GM19324 (cell line): ENCODE measurements around the gene SIRT4.
"Not testable (repeated sequence)": the region's sequence is repeated elsewhere in the genome, so short reads cannot be mapped to it uniquely, and the experiment has no call there.

Source experiments
- ATAC-seq: cut with Tn5 transposase; IDR thresholded peaks from one replicate; pipeline ENCODE4 v1.9.1; 2021; ENCODE audit warnings: mild to moderate bottlenecking, moderate library complexity; ENCODE audit not compliant: unreplicated experiment, low FRiP score

SIRT4 gene

GRCh38 chr12:120332041-120332440 lies 29.9 kb downstream of the SIRT4 start:
- ATAC-seq, result no peak

GRCh38 chr12:120332523-120332922 lies 30.4 kb downstream of the SIRT4 start:
- no peak for ATAC-seq

GRCh38 chr12:120335447-120335846 lies 33.3 kb downstream of the SIRT4 start:
- not testable (repeated sequence) for ATAC-seq

GRCh38 chr12:120336392-120336791 lies 34.3 kb downstream of the SIRT4 start:
- not testable (repeated sequence) for ATAC-seq

DNA sequence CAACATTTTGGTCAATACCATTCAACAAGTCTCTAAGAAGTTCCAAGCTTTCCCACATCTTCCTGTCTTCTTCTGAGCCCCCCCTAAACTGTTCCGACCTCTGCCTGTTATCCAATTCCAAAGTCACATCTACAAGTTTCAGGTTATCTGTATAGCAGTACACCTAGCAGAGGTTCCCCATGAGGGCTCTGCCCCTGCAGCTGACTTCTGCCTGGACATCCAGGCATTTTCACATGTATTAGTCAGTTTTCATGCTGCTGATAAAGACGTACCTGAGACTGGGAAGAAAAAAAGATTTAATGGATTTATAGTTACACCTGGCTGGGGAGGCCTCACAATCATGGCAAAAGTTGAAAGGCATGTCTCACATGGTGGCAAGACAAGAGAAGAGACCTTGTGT lies 35.6 kb downstream of the SIRT4 start:
- ATAC-seq, result no peak

GRCh38 chr12:120339256-120339655 lies 37.1 kb downstream of the SIRT4 start:
- no peak for ATAC-seq

DNA sequence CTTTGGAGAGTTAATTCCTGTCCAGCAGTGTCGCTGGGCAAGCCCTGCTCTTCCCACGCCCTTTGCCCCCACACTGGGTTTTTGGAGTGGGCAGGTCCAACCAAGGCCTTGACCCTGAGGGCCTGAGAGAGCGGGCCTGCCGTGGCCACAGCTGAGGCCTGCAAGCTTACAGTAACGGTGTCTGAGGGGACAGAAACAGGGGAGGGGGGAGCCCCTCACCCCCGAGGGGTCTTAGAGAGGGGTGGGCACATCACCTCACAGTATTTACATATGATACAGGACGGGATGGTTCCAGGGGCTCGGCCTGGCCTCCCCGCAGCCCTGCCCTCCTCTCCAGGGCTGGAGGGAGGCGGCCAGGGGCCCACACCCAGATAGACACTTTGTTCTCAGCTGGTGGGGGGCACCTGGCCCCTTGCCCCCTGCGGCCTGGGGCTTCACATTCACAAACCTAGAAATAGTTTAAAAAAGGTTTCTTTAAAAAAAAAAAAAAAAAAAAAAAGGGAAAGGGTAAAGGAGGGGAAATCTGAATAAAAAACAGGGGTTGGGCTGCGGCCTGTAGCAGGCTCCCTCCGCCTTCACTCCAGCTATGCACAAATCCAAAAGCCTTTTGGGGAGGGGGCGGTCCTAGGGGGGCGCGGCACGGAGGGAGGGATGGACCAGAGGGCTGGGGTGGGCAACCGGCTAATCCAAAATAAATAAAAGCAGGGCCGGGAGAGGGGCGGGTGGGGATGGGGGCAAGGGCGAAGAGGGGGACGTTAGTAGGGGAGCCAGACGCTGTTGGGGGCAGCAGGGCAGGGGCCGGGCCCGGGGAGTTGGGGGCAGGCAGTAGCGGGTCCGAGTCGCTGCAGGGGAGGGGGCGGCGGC lies 40.3 kb downstream of the SIRT4 start:
- no peak for ATAC-seq

- ATAC-seq, result no peak
Measured at GRCh38 chr12:120343039-120343537, 41.0 kb downstream of the SIRT4 start.

DNA sequence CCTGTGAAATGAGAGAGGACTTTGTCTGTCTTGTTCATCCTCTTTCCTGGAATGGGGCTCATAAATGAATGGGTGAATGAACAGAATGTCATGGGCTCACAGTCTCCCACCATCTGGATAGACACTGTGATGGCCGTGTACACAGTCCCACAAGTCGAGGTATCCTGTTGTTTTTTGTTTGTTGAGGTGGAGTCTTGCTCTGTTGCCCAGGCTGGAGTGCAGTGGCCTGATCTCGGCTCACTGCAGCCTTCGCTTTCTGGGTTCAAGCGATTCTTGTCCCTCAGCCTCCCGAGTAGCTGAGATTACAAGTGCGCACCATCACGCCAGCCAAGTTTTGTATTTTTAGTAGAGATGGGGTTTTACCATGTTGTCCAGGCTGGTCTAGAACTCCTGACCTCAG lies 41.6 kb downstream of the SIRT4 start:
- no peak for ATAC-seq

DNA sequence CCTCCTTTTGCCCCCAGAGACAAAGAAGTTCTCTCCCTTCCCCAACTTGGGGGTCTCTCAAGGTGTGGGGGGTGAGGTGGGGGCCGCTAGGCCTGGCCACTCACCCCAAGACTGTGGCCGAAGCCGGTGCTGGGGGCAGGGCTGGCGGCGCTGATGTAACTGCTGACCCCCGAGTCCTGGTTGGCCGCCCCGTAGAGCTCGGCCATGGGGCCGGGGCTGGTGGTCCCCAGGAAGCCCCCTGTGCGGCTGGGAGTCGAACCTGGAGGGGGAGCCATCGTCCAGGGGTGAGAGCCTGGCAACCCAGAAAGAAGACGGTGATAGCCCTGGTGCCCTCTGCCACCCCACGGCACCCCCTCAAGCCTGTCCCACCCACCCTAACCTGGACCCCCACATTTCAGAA lies 43.9 kb downstream of the SIRT4 start:
- no peak for ATAC-seq

DNA sequence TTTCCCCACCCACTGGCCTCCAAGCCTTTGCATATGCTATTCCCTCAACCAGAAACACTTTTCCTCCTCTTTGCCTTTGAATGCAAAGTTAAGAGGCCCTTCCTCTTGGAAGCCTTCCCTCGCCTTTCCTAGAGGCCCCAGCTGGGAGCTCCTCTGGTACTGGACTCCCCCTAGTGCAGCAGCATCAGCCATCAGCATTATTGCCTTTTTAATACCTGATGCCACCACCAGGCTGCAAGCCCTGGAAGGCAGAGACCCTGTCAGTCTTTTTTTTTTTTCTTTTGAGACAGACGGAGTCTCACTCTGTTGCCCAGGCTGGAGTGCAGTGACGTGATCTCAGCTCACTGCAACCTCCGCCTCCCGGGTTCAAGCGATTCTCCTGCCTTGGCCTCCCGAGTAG lies 44.6 kb downstream of the SIRT4 start:
- no peak for ATAC-seq

- no peak for ATAC-seq
Measured at GRCh38 chr12:120347766-120348165, 45.6 kb downstream of the SIRT4 start.

DNA sequence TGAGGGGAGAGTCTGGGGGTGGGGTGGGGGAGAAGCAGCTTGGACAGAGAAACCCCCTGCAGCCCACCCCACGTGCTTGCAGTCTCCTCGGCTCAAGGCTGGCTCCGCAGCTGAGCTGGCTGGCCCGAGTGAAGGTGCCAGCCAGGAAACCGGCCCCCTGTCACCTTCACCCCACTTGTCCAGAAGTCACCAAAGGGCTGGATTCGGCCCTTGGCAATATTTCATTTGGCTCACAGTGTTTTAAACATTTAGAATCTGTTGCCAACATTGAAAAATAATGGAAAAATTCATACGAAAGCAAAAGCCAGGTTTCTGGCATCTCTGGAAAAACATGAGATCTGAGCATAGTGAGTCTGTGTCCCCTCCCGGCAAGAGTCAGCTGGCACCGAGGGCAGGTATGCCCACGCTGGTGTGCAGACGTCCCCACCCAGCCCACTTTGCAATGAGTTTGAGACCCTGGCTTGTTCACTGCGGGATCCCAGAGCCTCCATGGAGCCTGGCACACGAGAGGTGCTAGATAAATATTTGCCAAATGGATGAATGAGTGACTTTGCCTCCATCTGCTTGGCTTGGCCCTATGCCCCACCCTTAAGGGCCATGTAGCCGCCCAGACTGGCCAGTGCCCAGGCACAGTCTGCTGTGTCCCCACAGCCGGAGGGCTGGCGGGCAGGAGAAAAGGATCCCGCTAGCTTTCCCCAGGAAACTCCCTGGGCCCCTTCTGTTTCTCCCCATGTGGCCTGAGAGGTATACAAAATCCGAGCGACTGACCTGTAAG lies 48.6 kb downstream of the SIRT4 start:
- no peak for ATAC-seq

- ATAC-seq, result no peak
Measured at GRCh38 chr12:120352117-120352516, 50.0 kb downstream of the SIRT4 start.

DNA sequence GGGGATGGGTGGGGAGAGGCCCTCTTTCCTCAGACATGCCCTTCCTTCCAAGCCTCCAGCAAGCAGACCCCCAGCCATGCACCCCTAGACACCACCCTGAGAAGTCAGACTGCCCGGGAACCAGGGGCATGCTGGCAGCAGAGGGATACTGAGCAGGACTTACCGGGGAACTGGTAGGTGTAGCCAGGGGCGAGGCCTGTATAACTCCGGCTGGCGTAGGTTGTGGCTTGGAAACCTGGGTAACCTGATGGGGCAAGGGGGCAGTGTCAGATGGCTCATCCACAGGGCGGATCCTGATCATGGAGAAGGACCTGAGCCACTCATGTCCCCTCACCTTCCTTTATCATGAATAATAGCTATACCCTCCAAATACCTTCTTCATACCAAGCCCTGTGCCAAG lies 51.0 kb downstream of the SIRT4 start:
- ATAC-seq, result no peak

DNA sequence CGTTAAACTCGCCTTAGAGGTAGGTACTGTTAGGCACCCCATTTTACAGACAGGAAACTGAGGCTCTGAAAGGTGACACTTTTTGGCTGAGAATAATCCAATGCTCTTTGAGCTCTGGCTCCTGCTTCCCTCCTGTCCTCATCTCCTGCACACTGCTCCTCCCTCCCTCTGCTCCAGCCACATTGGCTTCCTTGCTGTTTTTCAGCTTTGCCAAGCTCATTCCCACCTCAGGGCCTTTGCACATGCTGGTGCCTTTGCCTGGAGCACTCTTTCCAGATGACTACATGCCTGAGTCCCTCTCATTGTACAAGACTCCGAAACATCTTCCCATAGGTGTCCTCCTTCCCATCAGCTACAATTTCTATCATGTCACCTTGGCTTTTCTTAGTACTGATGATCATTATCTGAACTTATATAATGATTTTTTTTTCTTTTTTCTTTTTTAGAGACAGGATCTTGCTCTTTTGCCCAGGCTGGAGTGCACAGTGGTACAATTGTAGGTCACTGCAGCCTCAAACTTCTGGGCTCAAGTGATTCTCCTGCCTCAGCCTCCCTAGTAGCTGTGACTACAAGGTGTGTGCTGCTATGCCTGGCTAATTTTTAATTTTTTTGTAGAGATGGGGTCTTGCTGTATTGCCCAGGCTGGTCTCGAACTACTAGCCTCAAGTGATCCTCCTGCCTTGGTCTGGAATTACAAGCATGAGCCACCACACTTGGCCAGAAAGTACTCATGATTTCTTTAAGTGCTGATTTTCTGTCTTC lies 51.6 kb downstream of the SIRT4 start:
- no peak for ATAC-seq

GRCh38 chr12:120356567-120357030 lies 54.5 kb downstream of the SIRT4 start:
- ATAC-seq, result no peak

DNA sequence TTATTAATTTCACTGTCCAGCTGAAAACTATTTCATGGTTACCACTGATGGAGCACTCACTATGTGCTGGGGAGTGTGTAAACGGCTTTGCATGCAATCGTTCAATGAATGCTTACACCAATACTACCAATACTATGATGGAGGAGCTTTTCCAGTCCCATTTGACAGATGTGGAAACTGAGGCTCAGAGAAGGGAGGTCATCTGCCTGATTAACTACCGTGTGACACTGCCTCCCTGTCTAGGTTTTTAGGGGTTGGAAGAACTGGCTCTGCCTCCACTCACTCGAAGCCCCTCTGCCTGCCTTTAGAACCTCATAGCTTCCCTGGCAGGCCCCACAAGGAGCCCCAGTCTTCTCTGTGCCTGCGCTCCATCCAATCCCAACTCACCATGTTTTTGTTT lies 55.0 kb downstream of the SIRT4 start:
- ATAC-seq, result no peak

DNA sequence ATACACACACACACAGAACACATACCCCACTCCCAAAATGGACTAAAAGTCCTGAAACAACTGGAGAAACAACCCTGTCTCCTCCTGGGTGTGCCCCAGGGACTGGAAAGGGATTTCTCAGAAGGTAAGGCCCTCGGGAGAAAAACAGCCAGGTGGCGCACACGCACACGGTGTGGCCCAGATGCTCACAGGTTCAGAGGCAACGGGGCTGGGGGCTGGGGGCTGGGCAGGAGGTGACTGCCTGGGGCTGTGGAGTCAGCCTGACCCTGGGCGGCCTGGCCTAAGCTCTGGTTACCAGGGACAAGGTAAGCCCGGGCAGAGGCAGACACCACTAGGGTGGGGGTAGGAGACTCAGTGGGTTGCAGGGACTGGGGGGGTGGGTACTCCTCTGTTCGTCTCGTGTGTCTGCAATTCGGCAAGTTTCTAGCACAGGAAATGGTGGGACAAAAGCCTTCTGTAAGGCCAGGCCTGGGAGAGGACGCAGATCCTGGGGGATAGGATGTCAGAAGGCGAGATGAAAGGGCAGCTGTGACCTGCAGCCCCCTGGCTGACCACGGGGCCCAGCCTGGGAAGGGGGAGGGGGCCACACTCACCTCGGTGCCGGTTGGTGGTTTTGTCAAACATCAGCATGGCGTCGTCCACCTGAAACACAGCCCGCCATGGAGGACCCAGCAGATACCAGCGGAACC lies 56.4 kb downstream of the SIRT4 start:
- ATAC-seq, result no peak

DNA sequence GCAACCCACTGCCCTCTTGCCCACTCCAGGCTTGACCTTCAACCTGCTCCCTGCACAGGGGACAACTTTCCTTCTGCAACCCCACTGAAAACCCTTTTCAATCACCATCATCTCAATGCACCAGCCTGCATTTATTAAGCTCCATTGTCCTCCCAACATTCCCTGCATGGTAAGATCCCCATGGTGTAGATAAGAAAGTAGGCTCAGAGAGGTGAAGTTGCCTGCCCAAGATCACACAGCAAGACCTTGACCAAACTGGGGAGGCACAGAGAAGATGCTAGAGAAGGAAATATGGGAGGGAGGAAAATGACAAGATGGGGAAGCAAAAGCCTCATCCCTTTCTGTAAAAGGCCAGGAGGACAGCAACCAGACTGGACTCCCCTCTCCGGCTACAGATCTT lies 57.0 kb downstream of the SIRT4 start:
- no peak for ATAC-seq
